ENCODE results near the gene HDDC3.

Gene HDDC3, protein sequence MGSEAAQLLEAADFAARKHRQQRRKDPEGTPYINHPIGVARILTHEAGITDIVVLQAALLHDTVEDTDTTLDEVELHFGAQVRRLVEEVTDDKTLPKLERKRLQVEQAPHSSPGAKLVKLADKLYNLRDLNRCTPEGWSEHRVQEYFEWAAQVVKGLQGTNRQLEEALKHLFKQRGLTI

DNA sequence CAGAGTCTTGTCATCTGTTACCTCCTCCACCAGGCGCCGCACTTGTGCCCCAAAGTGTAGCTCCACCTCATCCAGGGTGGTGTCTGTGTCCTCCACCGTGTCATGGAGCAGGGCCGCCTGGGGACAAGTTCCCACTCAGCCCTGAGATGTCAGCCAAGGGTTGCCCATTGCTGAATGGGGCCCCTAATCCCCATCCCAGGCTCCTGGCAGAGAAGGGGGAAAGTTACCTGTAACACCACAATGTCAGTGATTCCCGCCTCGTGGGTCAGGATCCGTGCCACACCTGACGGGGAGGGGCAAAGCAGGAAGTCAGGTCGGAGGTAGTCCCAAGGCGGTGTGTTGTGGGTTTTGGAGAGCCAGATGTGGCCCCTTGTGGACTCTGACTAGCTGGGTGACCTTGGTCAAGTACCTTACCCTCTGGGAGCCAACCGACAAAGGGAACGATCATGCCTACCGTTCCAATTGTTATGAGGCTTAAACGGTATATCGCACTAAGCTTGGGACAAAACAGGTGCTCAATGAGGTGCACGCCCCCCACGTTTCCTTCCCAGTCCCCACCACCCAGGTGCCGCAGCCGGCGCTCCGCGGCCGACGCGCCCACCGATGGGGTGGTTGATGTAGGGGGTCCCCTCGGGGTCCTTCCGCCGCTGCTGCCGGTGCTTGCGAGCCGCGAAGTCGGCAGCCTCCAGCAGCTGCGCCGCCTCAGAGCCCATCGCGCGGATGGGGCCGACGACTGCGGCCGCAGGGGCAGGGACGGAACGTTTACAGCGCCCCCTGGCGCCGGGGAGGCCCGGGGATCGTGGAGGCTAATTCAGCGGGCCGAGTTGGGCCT is at the start of gene HDDC3:
TSS of gene HDDC3 (minus strand) at position 722 of the 832 bp plus-strand sequence. CDS start at position 713, 9 bp downstream.
- peak; percentile 83 for DNase-seq

DNA sequence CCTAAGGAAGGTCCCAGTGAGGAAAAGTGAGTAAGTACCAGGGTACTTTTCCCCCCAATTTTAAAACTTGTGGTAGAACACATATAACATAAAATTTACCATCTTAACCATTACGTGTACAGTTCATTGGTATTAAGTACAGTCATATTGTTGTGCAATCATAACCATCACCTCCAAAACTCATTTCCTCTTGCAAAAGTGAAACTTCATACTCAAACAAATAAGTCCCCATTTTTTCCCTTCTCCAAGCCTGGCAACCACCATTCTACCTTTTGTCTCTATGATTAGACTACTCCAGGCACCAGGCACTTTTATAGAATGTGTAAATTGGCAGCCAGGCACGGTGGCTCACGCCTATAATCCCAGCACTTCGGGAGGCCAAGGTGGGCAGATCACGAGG is 49.8 kb upstream of the HDDC3 start:
- DNase-seq: no peak

DNA sequence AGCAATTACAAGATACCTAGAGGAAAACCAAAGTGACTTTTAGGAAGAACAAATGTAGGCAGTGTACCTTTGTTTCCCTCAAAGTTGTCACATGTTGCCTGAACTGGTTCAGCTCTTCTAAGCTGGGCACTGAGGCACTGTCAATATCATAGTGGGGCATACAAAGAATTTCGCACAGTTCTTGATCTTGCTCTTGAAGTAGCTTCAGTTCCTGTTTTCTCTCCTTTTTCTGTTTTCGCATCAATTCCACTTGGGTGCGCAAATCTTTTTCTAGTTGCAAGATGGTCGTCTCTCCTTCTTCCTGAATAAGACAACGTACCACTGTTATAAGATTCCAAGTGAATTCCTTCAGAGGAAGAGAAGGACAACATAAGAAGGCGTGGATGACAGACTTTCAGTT is 49.3 kb upstream of the HDDC3 start:
- DNase-seq: no peak

DNA sequence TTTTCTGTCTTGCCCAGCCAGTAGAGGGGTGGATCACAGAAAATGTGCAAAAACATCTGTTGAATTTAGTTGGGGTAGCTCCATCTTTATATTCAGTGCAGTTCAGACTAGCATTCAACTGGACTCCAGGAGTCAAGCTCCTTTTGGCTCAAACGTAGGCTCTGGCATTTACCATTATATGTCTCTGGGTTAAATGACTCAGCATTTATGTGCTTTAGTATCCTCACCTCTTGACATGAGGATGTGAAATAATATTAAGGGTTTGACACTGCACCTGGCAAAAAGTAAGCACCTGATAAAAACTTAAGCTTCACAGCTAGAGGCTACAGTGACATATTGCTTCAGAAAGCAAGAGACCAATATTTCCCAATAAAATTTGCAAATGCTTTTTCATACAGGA is 47.2 kb upstream of the HDDC3 start:
- DNase-seq: no peak

DNA sequence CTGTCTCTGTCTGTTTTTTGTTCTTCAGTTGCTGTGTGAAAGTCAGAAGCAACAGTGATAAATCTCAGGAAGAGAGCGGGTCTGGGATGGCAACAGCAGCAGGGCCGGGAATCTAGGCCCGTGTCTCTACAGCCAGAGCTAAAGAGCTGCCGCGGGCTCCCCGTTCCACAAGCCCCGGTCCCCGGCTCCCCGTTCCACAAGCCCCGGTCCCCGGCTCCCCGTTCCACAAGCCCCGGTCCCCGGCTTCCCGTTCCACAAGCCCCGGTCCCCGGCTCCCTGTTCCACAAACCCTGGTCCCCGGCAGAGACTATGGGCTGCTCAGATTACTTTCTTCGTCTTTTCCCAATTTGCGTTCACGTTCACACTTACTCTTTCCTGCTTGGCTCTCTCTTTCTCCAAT is 41.9 kb upstream of the HDDC3 start:
- no peak for DNase-seq

DNA sequence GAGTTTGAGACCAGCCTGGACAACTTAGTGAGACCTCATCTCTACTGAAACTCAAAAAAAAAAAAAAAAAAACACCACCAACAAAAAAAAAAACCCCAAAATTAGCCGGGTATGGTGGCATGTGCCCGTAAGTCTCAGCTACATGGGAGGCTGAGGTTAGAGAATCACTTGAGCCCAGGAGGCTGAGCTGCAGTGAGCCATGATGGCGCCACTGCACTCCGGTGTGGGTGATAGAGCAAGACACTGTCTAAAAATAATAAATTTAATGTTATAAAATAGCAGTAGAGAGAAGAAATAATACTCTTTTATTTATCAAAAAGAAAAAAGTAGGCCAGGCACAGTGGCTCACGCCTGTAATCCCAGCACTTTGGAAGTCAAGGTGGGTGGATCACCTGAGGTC is 39.8 kb upstream of the HDDC3 start:
- no peak for DNase-seq

DNA sequence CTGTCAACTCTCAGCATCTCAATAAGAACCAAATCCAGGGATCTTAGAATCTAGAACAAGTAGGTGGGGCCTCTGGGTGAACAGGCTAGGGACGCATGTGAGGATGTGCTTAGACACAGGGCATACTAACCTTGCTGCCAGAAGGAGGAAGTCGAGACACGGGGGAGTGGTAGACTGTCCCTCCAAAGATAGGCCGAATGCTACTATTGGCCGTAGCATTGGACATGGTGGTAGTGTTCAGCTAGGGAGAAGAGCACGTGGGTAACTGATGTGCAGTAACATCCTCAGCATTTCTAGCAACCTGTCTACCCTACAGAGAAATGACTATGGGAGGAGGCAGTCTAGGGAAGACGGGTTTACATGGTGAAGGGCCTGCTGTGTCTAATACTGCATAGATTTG is 37.9 kb upstream of the HDDC3 start:
- no peak for DNase-seq

DNA sequence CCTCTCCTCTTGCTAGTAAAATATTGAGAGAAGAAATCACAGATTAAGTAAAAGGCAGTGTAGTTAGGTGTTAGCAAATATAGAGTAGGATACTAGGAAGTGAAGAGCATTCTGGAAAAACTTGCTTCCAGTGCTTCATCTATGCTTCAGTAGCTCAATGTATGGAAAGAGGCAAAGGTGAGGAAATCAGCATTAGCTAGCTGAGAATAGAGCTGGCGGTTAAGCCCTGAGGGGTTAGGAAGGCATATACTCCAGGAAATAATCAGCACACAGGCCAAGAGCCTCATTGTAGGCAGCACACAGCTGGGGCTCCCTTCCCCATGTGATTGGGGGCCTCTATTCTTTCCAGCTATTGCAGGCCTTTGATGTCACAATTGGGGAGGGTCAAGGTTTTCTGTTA is 36.1 kb upstream of the HDDC3 start:
- no peak for DNase-seq

DNA sequence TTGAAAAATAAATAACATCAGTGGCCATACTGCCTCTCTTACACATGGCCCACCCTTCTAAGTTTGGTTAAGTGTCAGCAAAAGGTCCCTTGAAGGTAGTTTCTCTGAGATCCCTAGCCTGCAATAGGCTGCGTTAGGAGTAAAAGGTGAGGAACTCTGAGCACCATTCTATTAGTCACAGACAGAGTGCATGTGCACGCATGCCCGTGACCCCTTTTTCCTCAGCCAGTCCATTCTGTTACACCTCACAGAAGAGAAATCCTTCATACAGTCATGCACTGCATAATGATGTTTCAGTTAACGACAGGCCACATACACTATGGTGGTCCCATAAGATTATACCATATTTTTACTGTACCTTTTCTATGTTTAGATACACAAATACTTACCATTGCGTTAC is 34.9 kb upstream of the HDDC3 start:
- no peak for DNase-seq

DNA sequence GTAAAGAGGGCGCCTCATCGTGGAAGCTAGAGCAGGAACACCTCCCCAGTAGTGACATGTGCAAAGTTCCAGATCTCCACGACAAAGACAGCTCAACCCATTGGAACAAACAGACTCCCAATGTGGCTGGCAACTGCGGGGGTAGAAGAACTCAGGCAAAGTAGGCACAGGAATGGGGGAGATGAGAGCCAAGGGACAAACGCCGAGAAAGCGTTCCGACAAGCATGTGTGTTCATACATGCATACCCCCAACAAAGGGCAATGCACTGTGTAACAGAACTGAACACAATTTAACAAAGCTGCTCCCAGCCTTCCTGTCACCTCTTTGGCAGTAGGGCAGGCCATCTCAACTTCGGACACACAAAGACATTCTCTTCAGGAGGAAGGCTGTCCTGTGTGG is 33.9 kb upstream of the HDDC3 start:
- DNase-seq: no peak

DNA sequence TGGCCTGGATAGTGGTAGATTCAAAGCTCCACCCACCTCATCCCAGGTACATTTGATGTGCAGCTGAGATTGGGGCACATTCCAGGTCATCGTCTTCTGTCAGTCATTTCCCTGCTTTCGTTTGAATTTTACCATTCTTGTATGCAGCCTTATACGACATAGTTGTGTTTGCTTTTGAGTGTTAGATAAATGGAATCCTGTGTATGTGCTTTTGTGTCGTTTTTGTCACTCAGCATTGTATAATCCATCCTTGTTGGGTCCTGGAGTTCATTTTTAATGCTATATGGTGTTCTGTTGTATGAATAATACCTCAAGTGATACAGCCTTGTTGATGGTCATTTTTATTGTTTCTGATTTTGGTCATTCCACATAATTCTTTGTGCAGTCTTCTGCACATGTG is 29.7 kb upstream of the HDDC3 start:
- DNase-seq: no peak

DNA sequence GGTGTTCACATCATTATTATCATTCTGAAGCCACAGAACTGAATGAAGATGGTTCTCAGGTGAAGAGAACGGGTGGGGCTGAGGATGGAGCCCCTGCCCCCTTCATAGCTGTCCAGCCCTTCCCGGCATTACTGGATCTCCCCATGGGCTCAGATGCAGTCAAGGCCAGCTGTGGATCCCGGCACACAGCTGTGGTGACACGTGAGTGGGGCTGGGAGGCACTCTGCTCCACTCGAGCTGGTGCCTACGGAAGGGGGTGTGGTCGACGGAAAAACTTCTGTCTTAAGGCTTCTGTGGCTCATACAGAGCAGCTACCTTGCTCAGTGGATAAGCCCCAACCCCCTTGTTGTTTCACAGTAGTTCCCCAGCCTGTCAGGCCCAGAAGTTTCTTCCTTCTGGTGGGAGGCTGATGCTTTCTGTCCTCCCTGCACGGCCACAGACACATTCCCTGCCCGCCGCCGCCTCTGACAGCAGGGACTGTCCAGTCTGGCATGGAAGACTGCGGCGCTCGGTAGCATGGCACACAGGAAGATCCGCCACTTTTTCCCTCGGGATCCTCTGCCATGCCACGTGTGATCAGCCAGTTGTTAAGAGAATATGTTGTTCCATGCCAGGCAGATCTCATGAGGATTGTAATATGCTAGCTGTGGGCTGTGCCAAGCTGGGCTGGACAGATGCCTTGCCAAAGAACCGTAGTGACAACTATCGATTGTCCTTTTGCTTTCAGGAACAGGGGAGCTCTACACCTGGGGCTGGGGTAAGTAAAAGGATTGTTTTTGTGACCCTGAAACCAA is 28.1 kb upstream of the HDDC3 start:
- no peak for DNase-seq

DNA sequence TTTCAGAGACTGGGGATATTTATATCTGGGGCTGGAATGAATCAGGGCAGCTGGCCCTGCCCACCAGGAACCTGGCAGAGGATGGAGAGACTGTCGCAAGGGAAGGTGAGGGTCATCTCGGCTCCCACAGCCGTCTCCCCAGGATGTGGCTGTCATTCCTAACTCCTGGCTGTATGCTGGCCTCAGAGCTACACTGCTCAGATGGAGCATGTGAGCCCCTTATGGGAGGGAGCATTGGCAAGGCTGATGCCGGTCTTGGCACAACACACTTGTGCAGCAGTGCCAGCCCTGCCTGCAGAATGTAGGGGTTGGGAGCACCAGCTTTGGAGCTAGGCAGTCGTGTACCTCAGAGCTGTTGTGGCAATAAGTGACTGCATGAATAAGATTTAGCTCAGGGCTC is 27.5 kb upstream of the HDDC3 start:
- no peak for DNase-seq

DNA sequence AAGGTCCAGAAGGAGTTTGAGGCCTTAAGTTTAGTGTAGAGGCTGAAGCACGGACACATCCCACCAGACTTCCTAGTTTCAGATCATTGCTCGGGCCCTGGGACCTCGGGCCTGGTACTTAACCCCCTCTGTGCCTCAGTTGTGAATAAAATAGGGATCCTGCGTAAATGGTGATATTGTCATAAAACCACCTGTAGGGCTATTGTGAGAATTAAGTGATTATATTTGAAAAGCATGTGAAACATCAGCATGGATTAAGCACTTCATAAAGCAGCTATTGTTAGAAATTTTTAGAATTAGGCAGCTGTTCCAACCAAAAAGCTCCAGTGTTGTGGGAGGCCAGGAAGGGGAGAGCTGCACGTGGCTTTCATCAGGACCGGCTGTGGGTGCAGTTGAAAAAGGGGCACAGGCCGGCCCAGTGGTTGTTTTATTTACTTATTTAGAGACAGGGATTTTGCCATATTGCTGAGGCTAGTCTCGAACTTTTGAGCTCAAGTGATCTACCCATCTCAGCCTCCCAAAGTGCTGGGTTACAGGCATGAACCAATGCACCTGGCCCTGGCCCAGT is 26.8 kb upstream of the HDDC3 start:
- no peak for DNase-seq

DNA sequence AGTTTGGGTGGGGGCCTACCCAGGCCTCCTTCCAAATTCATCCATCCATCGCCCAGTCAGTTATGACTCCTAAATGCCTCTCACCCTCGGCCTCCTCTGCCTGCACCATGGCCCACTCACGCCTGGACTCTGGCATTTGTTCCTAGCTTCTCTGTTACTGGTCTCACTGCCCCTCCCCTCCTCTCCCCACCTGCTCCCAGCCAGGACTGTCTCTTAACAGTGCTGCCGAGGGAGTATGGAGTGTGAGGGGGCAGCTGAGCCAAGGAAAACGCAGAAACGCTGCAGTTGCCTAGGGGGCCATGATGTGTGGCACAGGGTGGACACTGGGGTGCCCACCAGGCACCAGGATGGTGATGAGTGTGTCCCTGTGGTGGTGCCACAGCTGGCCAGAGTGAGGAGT is 25.4 kb upstream of the HDDC3 start:
- DNase-seq: no peak

DNA sequence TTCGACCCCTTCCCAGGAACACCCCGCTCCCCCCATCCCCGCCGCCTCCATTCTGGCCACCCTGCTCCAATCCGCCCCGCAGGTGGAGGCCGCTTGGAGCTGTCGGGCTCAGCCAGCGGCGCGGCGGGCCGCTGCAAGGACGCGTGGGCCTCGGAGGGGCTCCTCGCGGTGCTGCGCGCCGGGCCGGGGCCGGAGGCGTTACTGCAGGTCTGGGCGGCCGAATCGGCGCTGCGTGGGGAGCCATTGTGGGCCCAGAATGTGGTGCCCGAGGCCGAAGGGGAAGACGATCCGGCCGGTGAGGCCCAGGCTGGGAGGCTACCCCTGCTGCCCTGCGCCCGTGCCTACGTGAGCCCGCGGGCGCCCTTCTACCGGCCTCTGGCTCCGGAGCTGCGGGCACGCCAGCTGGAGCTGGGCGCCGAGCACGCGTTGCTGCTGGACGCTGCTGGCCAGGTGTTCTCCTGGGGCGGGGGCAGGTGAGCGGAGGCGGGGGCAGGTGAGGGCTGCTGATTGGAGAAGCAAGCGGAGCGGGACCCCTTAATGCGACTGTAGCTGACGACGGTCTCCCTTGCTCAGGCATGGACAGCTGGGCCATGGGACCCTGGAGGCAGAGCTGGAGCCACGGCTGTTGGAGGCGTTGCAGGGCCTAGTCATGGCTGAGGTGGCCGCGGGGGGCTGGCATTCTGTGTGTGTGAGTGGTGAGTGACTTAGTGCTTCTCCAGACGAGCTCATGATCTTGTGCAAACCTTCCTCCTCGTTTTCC is 24.9 kb upstream of the HDDC3 start:
- DNase-seq: no peak

DNA sequence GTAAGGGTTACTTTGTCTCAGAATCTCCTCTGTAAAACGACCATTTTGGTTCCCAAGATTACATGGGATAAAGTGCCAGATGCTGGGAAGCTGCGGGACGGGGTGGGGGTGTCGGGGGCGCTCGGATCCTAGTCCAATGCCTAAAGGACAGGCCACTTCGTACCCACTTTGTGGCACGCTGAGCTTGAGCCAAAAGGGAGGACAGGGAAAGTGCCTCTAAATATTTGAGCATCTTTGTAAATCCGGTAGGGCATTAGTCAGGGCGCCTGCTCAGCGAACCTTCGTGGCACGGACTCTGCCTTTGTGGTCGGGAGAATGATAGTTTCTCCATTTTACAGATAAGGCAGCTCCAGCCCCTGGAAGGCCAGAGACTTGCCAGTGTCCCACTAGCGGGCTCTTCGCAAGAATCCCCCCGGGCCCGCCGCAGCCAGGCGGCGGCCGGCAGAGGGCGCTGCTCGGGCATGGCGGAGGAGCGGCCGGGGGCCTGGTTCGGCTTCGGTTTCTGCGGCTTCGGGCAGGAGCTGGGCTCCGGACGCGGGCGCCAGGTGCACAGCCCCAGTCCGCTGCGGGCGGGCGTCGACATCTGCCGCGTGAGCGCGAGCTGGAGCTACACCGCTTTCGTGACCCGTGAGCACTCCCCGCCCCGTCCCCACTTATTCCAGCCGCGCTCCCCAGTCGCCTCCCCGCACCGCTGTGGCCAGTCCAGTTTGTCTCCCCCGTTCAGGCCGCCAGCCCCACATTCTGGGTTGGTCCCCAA is 24.1 kb upstream of the HDDC3 start:
- peak; percentile 85 for DNase-seq

DNA sequence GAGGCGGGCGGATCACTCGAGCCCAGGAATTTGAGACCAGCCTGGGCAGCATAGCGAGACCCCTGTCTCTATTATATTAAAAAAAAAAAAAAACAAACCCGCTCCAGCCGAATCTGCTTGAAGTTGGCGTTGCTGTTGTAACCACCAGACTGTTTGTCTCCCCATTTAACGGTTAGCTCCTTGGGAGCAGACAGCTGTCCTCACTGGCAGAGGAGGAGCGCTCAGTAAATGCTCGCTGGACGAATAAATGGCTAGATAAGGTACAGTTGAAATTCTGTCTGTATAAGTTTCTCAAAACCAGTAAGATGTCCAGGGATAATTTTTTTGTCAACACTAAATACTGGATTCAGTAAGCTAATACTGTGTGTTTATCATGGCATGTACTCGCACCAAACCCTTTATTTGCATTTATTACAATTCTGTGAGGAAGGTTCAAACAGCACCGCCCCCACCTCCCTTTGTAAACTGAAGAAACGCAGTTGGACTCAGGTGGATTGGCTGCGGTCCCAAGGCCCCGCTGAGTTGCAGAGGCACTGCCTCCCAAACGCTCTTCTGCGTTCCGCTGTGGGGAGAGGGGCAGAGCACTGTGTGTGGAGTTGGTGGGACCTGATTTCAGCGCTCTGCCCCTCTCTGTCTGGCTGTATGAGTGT is 23.4 kb upstream of the HDDC3 start:
- peak; percentile 87 for DNase-seq

DNA sequence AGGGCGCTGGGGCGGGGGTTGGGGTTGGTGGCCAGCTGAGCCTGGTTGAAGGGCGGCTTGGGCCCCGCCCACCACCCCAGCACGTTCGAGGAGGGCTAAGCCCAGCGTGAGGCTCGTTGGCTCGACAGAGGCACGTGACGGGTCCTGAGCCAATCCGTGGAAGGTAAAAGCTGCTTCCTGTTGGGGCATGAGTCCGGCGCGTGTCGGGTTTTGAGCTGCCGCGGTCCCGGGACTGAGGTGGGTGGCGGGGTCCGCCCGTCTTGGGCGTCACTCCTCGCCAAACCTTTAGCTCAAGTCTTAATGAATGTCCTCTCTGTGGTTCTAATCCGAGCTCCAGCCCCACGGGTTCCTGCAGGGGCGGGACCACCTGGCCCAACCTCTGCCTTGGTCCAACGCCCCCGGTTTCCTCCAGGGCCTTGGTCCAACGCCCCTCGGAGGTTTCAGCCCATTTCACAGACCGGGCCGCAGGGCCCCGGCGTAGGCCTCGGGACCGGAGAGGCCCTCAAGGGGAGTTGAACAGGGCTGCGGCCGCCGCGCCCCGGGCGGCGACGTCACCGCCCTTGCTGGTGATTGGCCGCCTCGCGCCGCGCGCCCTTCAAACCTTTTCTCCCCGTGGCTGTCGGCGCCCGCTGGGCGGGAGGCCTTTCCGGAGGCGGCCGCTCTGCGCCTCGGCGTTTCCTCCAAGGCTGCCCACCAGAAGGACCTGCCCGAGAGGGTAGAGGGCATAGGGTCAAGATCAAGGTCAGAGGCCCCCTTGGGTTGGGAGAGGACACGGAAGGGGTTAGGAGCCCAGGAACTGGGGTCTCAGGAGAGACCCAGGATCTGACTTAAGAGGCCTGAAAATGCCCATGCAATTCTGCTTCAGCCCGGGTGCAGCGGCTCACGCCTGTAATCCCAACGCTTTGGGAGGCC is 22.6 kb upstream of the HDDC3 start, which contains the start of gene RCCD1:
TSS of gene RCCD1 (plus strand) at position 173 of the 912 bp plus-strand sequence. CDS start 1,851 bp downstream, outside the sequence.
- peak; percentile 93 for DNase-seq
